DMS79 treated with DMSO at 0.1 percent for 48 hours (cell line): ENCODE measurements around the gene SLU7.

Source experiments
- DNase-seq: peaks from one replicate; lab custom pipeline; 2025; lab: John Stamatoyannopoulos, UW

SLU7 gene

DNA sequence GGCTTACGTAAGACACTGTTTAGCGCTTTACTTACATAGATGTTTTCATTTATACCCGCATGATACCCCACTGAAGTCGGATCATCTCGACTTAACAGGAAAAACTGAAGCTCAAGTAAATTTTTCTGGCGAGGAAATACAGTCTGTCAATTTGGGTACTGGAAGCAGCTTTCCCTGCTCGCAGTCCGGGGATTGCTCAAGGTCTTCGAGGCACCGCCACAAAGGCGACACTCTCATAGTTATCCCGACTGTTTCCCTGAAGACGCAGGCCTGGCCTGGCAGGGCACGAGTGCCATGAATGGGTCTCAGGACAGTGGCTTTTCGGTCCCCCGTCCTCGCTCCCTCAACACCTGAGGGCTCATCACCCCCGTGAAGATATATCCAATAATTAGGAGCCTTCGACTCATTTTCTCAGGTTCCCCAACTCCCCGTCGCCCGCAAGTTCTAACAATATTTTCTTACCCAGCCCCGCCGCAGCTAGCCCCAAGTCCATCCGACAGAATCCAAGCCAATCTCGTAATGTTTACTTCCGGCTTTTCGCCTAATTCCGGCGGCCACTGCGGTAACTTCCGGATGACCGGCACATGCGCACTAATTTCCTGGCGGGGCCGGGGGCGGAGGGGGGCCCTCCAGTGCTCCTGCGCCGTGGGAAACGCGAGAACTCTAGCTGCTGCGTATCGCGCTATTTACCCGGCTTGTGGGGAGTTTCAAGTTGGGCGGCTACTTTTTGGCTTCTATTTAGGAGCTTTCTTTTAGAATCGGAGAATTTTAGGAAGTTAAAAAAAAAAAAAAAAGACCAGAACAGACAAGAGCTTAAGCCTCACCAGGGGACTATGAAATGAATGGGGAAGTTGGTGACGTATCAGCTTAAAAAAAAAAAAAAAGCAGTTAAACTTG is at the start of gene SLU7:
TSS of gene SLU7 (minus strand) at position 521 of the 897 bp plus-strand sequence. CDS start 3,787 bp downstream, outside the sequence.
- DNase-seq: peak; percentile 74

DNA sequence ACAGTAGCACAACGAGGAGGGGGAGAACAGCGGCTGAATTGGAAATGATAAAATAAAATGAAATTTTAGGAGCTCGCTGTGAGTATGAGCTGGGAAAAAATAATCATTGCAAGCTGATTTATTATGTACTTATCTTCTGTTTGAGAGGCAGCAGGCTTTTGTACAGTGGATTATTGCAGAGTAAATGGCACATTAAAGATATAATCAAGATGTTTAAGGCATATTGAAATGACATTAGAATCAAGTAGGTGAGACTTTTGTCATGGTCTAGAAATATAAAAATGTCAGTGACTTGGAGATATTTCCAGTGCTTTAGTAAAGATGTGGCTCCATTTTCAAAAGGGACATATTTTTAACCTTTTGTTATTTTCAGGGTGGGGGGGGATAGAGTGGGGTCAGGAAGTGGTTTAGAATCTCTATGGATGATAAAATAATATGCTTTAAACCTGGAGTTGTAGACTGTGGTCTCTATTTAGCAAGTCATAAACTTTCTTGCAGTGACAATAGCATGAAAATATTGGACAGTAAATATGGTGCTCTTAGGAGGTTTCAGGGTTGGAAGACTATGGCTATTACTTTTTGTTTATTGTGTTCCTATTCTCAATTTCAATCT is 49.6 kb upstream of the SLU7 start:
- no peak for DNase-seq

DNA sequence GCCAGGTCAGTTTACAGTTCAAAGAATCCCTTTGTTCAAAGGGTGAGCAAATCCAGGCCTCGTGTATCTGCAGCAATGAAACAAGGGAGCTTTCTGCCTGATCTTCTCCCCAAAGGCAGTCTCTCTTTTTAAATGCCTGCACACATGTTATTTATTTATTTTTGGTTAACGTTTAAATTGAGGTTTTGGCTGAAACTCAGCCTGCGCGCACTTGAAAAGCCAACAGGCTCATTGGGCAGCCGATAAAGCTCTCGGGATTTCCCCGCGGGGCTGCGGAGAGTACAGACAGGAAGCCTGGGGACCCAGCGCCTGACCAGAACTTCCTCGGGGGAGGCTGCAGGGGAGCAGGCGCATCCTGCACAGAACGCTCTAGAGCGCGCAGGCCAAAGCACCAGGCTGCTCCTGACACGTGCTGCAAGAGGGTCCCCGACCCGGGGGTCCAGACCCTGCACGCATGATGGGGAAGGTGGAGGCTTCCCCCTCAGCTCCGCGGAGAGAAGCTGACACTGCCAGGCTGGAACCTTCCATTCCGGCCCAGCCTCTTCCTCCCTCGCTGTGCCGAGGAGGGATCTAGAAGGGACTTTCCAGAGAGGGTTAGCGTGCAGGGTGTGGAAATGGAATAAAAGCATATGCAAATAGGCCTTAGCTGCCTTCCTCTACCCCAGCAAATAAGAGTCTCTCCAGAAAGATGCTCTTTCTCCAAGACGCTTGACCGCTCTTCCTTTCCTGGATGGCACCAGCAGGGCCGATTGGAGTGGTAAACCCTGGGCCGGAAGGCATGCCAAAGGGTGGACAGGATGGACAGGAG is 48.9 kb upstream of the SLU7 start:
- DNase-seq: no peak

DNA sequence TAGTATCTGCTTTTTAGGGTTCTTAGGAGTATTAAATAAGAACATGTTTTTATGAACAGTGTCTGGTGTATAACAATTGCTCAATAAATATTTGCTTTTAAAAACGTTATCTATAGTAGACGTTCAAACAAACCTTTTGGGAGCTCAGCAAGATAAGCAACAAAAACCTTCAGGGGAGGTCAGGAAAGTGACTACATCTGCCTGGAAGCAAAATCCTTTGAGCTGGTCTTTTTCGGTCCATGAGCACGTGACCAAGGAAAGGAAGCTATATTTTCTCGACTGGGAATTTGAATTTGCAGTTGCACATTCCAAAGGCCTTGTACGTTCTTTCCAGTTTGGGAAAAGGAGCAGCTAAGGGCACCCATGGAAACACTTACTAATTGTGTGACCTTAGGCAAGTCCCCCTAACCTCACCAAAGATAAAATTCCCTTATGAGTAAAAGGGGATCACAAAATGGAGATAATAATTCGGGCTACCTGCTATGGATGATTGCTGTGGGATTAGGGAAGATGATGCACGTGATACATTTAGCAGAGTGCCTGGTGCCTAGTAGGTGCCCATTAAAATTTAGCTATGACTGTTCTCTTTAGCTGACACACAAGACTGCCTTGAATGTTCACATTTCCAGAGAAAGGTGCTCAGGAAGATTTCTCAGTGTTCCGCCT is 48.1 kb upstream of the SLU7 start:
- DNase-seq: no peak

DNA sequence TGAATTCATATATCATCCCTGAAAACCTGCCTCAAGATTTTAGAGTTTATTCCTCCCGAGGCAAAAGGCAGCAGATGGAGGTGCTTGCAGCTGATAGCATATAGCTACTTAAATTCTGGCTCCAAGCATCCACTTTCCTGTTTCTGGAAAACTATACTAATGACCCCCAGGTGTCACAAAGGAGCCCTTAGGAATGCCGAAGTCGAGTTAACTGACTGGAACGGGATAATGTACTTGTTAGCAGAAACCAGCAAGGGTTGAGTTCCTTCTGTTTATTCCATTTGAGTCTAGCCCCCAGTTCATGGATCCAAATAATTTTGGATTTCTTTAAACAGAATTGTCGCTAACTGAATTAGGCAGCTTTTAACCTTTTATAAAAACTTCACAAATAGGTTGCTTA is 47.2 kb upstream of the SLU7 start:
- DNase-seq: no peak

DNA sequence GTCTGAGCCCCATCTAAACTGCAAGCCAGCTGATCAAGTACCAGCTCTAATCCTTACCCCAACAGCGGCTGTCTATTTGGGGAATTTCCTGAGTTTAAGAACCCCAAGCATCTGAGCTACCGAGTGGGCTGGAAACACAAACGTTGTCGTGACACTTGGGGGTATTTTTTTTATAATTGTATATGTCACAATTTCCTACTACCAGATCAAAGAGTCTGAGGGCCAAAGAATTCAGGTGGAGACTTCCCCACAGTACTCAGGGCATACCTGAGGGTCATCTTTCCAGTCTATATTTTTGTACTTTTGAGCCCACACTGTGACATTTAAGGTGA is 45.6 kb upstream of the SLU7 start:
- DNase-seq: no peak

DNA sequence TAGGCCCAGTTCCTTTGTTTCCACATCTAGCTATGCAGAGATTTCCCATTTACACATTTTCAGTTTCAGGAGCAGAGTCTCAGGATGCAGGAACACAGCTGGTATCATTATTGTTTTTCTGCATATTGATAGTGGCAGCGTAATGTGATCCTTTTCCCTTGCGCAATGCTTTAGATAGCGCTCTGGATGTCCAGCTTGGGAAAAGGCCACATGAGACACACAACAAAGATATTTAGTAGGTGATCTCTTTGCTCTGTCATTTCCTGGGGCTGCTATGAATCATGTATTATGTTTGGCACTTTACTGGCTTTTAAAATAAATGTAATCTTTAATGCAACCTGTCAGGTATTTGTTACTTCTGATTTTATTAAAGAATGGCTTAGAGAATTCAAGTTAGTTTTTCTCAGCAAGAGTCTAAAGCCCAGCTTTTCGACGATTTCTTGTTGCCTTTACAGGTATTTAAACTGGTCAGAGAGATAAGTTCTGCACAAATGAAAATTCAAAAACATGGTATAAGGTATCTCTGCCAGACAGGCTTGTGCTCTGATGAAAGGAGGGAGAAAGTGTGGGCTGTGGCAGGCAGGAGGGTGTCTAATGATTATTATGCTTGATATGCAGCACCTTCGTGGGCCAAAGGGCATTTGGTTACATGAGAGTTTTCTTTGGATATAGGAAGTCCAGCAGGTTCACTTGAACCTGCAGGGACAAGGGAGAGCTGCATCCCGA is 45.0 kb upstream of the SLU7 start:
- no peak for DNase-seq

DNA sequence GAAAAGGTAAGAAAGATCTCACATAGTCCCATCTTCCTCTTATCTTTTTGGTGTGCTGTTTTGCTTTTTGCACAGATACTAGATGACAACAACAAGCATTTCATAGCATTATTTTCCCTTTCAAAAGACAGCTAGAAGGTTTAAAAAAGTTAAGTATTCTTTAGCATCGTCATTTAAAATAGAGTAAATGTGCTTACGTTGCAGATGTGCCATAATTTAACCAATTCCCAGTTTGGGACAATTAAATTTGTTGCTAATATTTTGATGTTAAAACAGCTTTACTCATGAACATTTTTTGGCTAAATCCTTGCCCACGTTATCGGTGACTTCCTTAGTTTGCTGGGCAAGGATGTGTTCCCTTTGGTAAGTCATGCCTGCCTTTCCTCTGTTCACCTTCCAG is 44.3 kb upstream of the SLU7 start:
- no peak for DNase-seq

DNA sequence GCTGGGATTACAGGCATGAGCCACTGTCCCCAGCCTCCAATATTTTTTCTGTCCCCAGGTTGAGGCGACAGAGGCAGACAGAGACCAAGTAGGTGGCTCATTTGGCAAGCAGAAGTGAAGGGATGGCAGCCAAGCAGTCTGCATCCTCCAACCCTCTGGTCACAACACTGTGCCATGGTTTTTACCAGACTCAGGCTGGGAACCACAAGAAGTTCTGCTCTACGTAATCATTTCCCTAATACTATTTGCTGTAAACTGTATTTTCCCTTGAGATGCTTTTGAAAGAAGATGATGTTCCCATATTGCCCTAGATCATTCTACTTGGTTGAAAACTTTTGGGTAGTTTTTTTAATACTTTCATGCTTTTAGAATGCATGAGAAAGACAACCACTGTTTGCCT is 43.3 kb upstream of the SLU7 start:
- no peak for DNase-seq

DNA sequence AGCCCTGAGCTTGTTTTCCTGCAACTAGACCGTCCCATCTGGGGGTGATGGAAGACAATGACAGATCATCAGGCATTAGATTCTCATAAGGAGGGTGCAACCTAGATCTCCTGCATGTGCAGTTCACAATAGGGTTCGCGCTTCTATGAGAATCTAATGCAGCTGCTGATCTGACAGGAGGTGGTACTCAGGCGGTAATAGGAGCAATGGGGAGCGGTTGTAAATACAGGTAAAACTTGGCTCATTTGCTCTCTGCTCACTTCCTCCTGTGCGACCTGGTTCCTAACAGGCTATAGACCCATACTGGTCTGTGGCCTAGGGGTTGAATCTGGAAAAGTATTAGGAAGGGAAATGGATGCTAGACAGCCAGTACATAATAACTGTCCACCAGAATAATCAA is 42.5 kb upstream of the SLU7 start:
- no peak for DNase-seq

DNA sequence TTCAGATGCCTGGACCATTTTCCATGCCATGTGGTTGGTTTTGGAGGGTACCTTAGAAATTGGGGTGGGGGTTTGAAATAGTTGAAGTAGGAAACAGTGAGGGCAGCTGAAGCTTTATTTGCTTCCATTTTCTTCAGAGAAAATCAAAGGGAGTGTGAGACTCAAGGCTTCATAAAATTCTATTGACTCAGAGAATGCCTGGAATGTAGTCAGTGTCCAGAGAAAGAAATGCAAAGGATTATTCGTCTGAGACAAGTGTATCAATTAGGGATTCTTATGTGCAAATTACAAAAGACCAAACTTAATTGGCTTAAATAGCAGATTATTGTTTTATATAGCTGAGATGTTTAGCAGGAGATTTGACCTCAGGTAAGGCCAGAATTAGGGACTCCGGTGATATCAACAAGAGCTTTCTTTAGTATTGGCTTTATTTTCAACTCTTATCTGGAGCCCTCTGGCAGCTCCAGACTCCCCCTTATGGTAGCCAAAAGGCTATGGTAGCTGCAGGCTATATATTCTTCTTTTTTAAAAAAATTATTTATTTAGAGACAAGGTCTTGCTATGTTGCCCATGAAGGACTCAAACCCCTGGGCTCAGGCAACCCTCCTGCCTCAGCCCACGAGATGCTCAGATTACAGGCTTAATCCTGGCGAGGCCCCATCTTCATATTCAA is 41.6 kb upstream of the SLU7 start:
- no peak for DNase-seq

DNA sequence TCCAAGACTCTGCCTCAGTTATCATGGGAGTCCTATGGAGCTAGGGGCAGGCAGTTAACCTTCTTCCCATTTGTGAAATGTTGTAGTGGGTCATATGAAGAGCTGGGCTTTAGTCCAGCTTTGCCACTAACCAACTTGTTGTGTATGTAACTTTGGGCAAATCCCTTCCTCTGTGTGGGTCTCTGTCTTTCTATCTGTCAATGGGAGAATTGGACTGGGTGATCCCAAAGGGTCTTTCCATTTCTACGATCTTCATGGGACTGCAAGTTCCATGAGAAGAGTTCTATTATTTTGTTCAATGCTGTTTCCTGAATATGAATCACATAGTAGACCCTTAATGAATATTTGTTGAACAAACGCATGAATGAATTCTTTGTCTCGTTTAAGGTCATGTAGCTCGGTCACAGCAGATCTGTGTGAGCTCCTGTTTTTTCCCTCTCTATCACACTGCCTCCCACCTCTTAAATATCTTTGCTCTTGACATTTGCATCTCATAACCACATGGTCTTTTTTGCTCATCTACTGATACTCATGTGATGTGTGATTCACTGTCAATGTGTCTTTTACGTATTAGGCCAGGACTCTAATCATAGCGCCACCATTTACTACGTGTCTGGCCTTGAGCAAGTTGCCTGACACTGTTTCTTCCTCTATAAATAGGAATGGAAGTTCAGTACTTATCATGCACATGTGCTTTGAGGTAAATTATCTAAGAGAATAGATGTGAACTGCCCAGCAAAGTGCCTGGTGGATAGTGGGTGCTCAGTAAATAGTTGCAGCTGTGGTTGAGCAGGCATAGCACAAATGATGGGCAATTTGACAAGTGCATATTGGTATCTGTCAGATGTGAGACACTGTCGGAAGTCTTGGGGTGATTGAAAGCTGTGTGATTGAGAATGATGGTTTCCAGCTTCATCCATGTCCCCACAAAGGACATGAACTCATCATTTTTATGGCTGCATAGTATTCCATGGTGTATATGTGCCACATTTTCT is 40.2 kb upstream of the SLU7 start:
- no peak for DNase-seq

DNA sequence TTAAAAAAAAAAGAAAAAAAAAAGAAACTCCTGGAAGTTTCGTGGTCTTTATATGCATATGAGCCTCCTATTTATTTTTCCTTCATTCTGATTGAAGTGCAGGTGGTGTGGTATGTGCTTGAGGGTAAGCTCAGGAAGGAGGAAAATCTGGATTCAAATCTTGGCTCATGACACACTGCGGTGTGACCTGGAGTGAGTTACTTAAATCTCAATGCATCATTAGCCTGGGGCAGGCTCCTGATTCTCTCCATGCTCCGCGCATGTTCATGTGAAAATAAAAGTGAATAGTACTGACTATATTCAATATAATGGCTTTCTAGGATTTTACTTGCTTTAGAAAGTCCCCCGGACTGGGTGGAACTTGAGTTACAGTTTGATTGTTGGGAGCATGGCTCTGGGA is 38.4 kb upstream of the SLU7 start:
- no peak for DNase-seq

DNA sequence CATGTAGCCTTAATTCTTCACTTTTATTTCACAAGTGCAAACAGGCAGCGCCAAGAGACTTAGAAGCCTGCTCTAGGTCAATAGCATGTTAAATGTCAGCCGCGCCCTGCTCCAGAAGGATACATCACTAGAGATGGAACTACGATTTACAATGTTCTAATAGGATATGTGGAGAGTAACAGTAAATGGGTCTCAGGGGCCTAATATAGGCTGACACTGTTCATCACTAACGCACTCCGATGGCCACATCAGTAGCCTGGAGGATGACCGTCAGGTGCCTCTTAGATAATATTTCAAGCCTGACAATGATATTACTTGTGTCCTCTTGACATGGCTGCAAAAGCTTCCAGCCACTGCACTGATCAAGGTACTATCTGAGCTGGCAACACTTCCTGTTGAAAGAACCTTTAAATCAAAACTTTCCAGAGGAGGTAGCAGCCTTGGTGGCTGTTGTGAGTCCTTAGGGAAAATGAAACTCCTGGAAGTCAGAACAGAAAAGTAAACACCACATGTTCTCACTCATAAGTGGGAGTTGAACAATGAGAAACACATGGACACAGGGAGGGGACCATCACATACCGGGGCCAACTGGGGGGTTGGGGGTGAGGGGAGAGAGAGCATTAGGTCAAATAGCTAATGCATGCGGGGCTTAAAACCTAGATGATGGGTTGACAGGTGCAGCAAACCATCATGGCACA is 37.7 kb upstream of the SLU7 start:
- no peak for DNase-seq

DNA sequence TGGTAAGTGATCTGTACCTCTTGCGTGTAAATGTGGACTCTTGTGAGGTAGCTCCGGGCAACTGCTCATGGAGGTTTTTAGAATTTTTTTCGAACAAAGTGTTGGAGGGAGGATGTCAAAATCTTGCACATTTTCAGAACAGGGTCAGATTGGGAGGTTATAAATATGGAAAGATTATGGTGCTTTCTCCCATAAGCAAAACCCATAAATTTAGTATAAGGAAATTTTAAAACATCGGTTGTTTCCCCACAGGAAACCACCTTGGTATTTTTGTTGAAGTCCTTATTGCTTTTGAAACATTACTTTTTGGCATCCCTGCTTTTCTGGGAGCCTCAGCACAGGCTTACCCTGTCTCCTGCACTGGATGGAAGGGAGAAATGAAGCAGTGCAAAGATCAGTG is 36.7 kb upstream of the SLU7 start:
- no peak for DNase-seq

DNA sequence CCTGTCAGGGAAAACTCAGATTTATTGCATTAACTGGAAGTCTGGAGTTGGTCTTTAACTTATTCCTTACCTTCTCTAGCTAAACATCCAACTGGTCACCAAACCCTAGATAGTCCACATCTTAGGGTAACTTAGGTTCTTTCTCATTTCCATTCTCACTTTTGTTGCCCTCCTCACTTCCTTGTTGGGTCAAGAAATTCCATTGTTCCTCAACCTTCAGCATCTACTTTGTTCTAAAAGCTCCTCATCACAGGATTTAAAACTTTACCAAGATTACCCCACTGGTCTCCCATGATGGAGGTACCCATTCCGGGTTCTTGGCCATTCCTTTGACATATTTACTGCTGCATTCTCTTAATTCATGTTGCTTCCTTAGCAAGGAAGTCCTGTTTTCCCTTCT is 34.9 kb upstream of the SLU7 start:
- DNase-seq: no peak

DNA sequence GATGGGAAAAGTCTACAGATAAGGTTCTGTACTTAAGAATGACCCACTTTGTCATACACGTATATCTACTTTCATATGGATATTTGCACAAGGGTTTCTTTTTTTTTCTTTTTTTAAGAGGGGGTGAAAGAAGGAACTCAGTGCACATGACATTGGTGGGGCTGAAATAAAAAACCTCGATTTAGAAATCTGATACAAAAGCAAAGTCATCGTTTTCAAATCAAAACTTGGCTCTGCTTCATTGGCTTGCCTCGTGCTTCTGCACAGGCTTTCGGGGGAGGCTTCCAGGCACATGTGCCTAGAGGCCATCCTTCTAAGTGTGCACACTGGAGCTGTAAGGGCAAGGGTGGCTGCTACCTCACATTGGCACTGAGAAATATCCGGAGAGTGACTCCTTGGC is 33.9 kb upstream of the SLU7 start:
- DNase-seq: no peak

DNA sequence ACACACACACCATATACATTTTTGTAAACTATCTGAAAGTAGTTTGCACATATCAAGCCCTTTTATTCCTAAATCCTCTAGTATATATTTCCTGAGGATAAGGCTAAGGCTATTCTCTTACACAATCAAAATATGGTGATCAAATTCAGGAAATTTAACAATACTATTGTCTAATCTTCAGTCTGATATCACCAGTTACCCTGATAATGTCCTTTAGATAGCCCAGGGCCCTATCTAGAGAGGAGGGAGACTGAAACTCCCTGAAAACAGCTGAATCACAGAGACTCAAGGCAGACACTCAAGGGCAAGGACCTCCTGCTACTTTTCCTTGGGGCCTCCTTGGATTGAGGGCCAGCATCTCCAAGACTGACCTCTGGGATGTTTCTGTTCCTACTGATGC is 33.2 kb upstream of the SLU7 start:
- no peak for DNase-seq

DNA sequence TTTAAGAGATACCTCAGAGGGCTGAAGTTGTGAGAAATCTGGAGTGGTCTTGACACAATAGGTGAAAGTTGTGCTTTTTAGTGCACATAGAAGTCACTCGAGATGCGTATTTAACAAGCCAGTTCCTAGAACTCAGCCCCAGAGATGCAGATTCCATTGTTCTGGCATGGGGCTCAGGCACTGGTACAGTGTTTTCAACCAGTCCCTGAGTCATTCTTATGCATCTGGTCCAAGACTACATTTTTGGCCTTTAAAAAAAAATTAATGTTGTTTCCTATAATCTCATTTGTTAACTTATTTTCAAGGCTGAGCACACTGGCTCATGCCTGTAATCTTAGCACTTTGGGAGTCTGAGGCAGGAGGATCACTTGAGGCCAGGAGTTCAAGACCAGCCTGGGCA is 32.4 kb upstream of the SLU7 start:
- DNase-seq: no peak
